Left ventricle myocardium inferior (tissue), 1 donor: Measurements from ENCODE around the gene THOC3. TPM values are rescaled to one million over a fixed set of nuclear protein-coding genes. Genes with fewer than 3 reads are reported as not detected.
"Not testable (repeated sequence)": the region's sequence is repeated elsewhere in the genome, so short reads cannot be mapped to it uniquely, and the experiment has no call there.

Source experiments
- DNase-seq: peaks from one replicate; pipeline ENCODE4 v3.0.0-alpha.2; 2020
- H3K27ac ChIP-seq: fragments of 200-600 bp; replicated peaks from 2 replicates; pipeline ENCODE4 v1.8.0; 2021
- H3K27me3 ChIP-seq: fragments of 200-600 bp; 2 replicates; pipeline ENCODE4 v1.8.0; 2021; ENCODE audit warnings: low read depth
- H3K36me3 ChIP-seq: fragments of 200-600 bp; 2 replicates; pipeline ENCODE4 v1.8.0; 2021
- H3K4me1 ChIP-seq: fragments of 200-600 bp; 2 replicates; pipeline ENCODE4 v1.8.0; 2021
- H3K4me3 ChIP-seq: fragments of 200-600 bp; 2 replicates; pipeline ENCODE4 v1.8.0; 2021; ENCODE audit warnings: mild to moderate bottlenecking, moderate library complexity
- H3K9me3 ChIP-seq: fragments of 200-600 bp; replicated peaks from 2 replicates; pipeline ENCODE4 v1.8.0; 2021
- CTCF ChIP-seq: fragments of 200-600 bp; IDR thresholded peaks from 2 replicates; pipeline ENCODE4 v1.8.0; 2021; ENCODE audit warnings: antibody characterized with exemption, mild to moderate bottlenecking, borderline replicate concordance
- intact Hi-C: fragments of 100-400 bp; cut with micrococcal nuclease; formaldehyde crosslinking; loops from one replicate; pipeline ENCODE4 v1.11.0; 2022
- total RNA-seq: library from RNA; stranded (reverse); fragmentation: NEBNext Ultra II Directional; extraction: Animal tissue kit (Norgen Biotek cat#: 25700); gene quantifications from one replicate; pipeline ENCODE4 v1.2.1, GENCODE V29; 2021
- donor health status: DM: no; HTN: yes; CAD: no; lungs with severe emphysema.

THOC3 gene
- total RNA-seq, 1 donor from 2014 or later = 9.7 TPM

GRCh38 chr5:175922192-175922885 lies 45.8 kb downstream of the THOC3 start:
- Histone ChIP-seq H3K36me3 (no peaks in the 10 kb centered on the region), H3K27ac (no peak overlapping the region), H3K4me1 (no peaks in the 10 kb centered on the region), H3K27me3 (no peaks in the 10 kb centered on the region), H3K9me3 (no peaks in the 10 kb centered on the region), H3K4me3 (no peak overlapping the region)
- no peak for TF ChIP-seq CTCF
- no peak for DNase-seq
- intact Hi-C loops = no loop called here

DNA sequence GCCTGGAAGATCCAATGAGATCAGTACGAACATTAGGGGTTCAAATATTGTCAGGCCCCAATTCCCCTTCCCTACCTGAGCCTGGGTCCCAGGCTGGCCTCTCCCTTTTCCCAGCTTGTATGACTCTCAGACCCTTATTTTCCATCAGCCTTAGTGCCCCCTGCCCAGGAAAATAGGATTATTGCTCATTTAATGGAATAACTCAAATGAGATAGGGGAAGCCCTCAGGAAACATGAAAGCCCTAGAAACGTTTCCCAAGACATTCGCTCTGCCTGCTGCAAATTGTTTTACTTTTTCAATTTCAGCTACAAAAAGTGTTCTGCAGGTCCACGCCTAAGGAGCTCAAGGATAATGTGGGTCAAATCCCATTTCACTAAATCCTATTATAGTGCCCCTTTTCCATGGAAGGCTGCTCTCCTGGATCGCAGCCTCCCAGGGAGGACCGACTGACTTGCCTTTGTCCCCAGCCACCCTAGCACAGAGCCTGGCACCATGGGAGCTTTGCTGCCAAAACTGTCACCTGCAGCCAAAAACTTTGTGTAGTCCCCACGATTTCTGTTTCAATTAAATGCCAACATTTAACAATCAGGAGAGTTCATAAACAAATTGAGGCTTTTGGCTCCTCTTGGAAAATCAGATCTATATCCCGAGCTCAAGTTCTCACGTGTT lies 46.9 kb downstream of the THOC3 start:
- no peak for TF ChIP-seq CTCF
- H3K36me3 ChIP-seq = no peaks in the 10 kb centered on the region
- H3K9me3 ChIP-seq = no peaks in the 10 kb centered on the region
- no peak for DNase-seq
- no peak overlapping the region for H3K4me3 ChIP-seq
- intact Hi-C loops = no loop called here
- no peaks in the 10 kb centered on the region for H3K27me3 ChIP-seq
- H3K4me1 ChIP-seq = no peaks in the 10 kb centered on the region
- H3K27ac ChIP-seq = no peak overlapping the region

DNA sequence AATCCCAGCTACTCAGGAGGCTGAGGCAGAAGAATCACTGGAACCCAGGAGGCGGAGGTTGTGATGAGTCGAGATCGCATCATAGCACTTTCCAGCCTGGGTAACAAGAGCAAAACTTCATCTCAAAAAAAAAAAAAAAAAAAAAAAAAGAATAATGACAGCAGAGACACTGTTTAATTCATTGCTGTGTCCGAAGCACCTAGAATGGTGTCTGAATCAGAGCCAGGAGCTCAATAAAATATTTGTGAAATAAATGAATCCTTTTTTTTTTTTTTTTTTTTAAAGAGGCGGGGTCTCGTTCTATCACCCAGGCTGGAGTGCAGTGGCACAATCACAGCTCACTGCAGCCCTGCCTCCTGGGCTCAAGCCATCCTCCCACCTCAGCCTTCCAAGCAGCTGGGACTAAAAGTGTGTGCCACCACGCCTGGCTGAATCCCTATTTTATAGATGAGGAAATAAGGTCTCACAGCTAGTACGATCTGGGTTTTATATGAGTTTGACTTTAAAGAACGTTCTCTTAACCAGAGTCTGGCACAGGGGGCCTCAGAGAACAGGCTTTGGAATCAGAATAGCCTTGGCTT lies 47.8 kb downstream of the THOC3 start:
- no peaks in the 10 kb centered on the region for H3K9me3 ChIP-seq
- H3K4me3 ChIP-seq = no peak overlapping the region
- H3K27ac ChIP-seq = no peak overlapping the region
- no peak for TF ChIP-seq CTCF
- H3K36me3 ChIP-seq = no peaks in the 10 kb centered on the region
- H3K4me1 ChIP-seq = no peaks in the 10 kb centered on the region
- no peaks in the 10 kb centered on the region for H3K27me3 ChIP-seq
- DNase-seq = no peak
- intact Hi-C loops = no loop called here

DNA sequence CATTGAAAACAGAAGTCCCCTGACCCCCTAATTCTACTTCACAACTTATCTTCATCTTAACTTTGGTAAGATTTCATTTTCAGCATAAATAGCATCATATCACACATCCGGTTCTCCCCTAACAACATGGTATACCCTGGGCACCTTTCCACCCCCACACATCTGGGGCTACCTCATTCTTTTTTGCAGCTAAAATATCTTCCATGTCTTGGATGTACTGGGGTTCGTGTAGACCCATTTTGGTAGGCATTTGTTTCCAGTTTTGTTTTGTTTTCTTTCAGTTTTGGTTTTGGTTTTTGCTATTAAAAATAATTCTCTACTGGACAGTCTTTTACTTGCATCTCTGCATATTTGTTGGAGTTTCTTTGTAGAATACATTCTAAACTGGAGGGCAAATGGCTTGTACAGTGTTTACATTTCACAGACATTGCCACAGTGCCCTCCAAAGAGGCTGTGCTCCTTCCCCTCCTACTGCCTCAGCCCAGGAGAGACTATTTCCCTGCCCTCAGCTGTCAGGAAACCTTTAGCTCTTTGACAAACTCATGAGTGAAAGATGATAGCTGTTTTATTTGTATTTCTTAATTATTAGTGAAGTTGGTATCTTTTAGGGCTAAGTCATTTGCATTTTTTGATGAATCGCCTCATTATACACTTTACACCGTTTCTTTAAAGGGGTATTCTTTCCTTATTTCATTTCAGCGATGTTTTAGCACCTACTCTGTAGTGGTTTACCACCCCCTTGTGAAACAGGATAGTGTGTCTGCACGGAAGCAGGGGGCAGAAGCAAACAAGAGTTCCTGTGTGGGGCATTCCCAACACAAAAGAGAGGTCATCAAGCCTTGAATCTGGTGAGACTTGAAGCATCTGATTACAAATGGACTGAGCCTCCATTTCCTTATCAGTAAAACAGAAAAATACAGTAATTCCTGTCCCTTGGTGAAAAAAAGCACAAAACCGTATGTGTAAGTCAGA lies 52.8 kb downstream of the THOC3 start:
- H3K27me3 ChIP-seq, H3K4me1 ChIP-seq, H3K36me3 ChIP-seq, H3K4me3 ChIP-seq, H3K9me3 ChIP-seq, H3K27ac ChIP-seq, DNase-seq, intact Hi-C loops: not testable (repeated sequence)

- intact Hi-C loops, H3K4me1 ChIP-seq, H3K27ac ChIP-seq, H3K27me3 ChIP-seq, H3K36me3 ChIP-seq, DNase-seq, H3K9me3 ChIP-seq, H3K4me3 ChIP-seq: not testable (repeated sequence)
These were observed 54.1 kb downstream of the THOC3 start for GRCh38 chr5:175913835-175914672.

GRCh38 chr5:175910072-175910471 lies 58.0 kb downstream of the THOC3 start:
- H3K27ac ChIP-seq, H3K27me3 ChIP-seq, H3K36me3 ChIP-seq, DNase-seq, H3K9me3 ChIP-seq, H3K4me1 ChIP-seq, intact Hi-C loops, H3K4me3 ChIP-seq: not testable (repeated sequence)

Other genes starting within 250 kb of the THOC3 start
- not detected for gene CPLX2, start 96.7 kb downstream of the THOC3 start, total RNA-seq